Activated CD8-positive, alpha-beta memory T cell treated with anti-CD3 and anti-CD28 coated beads for 24 hours (primary cell): ENCODE results near the gene CADM1.

ENCODE experiments used
- DNase-seq: peaks from one replicate; pipeline ENCODE4 v3.0.0-alpha.2; 2020

Gene CADM1

GRCh38 chr11:115391598-115391997 is 112.6 kb downstream of the CADM1 start:
- no peak for DNase-seq

- no peak for DNase-seq
These were observed 113.1 kb downstream of the CADM1 start for GRCh38 chr11:115391160-115391559.

GRCh38 chr11:115390441-115390840 is 113.8 kb downstream of the CADM1 start:
- no peak for DNase-seq

- no peak for DNase-seq
These were observed 114.4 kb downstream of the CADM1 start for GRCh38 chr11:115389790-115390189.

GRCh38 chr11:115385226-115385625 is 119.0 kb downstream of the CADM1 start:
- DNase-seq: no peak

- no peak for DNase-seq
These were observed 120.0 kb downstream of the CADM1 start for GRCh38 chr11:115384236-115384635.

GRCh38 chr11:115383431-115383830 is 120.8 kb downstream of the CADM1 start:
- DNase-seq: no peak

- DNase-seq: no peak
These were observed 124.7 kb downstream of the CADM1 start for GRCh38 chr11:115379528-115379927.

GRCh38 chr11:115378557-115378956 is 125.7 kb downstream of the CADM1 start:
- no peak for DNase-seq

GRCh38 chr11:115377882-115378296 is 126.3 kb downstream of the CADM1 start:
- DNase-seq: no peak

- no peak for DNase-seq
These were observed 135.6 kb downstream of the CADM1 start for GRCh38 chr11:115368616-115369015.

GRCh38 chr11:115366826-115367225 is 137.4 kb downstream of the CADM1 start:
- no peak for DNase-seq

- DNase-seq: no peak
These were observed 138.3 kb downstream of the CADM1 start for GRCh38 chr11:115365907-115366306.

- no peak for DNase-seq
These were observed 139.3 kb downstream of the CADM1 start for GRCh38 chr11:115364896-115365295.

- DNase-seq: no peak
These were observed 140.3 kb downstream of the CADM1 start for GRCh38 chr11:115363921-115364320.

- no peak for DNase-seq
These were observed 140.8 kb downstream of the CADM1 start for GRCh38 chr11:115363426-115363825.

- no peak for DNase-seq
These were observed 141.2 kb downstream of the CADM1 start for GRCh38 chr11:115362997-115363396.

- no peak for DNase-seq
These were observed 143.2 kb downstream of the CADM1 start for GRCh38 chr11:115361025-115361424.

GRCh38 chr11:115360186-115360824 is 143.9 kb downstream of the CADM1 start:
- DNase-seq: no peak

GRCh38 chr11:115357066-115357465 is 147.1 kb downstream of the CADM1 start:
- no peak for DNase-seq

GRCh38 chr11:115352805-115353485 is 151.3 kb downstream of the CADM1 start:
- DNase-seq: no peak

- no peak for DNase-seq
These were observed 154.7 kb downstream of the CADM1 start for GRCh38 chr11:115349335-115350017.

- DNase-seq: no peak
These were observed 155.8 kb downstream of the CADM1 start for GRCh38 chr11:115348416-115348815.

GRCh38 chr11:115347106-115347505 is 157.1 kb downstream of the CADM1 start:
- no peak for DNase-seq
